Measurements from ENCODE around the gene CACNA1G.

Gene CACNA1G

GRCh38 chr17:50590946-50591737, 30.6 kb downstream of the CACNA1G start:
- Histone ChIP-seq H2BK12ac (ENCODE audit: low read length in 2 of 2) (no peak overlapping the region), H2BK15ac (ENCODE audit: low read depth, poor library complexity, severe bottlenecking) (no peak overlapping the region), H3K9ac (ENCODE audit: low read length) (no peak overlapping the region), H2BK5ac (ENCODE audit: low read depth, low read length, poor library complexity, severe bottlenecking) (no peak overlapping the region), H3K14ac (ENCODE audit: low read length in 2 of 2) (no peak overlapping the region), H3K4me2 (ENCODE audit: low read length, poor library complexity, severe bottlenecking) (no peak overlapping the region), H3K4me3 (ENCODE audit: insufficient read depth in 1 of 2, low read depth in 1 of 2, low read length in 2 of 2) (no peak overlapping the region), H3K9me3 (ENCODE audit: control insufficient read depth, low read length) (no peaks in the 10 kb centered on the region), H4K8ac (ENCODE audit: low read length) (no peak overlapping the region), H2AK5ac (ENCODE audit: low read length, severe bottlenecking) (no peak overlapping the region), H3K36me3 (ENCODE audit: control insufficient read depth in 1 of 2, insufficient read depth in 2 of 2, low read depth in 1 of 2, low read length in 2 of 2) (no peaks in the 10 kb centered on the region), H3K18ac (ENCODE audit: low read depth in 1 of 2, low read length in 2 of 2) (no peak overlapping the region), H4K91ac (ENCODE audit: low read length) (peak overlapping the region; percentile 53), H3K4me1 (ENCODE audit: control insufficient read depth, insufficient read depth, low read depth, low read length) (peaks cover 17% of the 10 kb centered on the region), H3K79me1 (replicated peaks; ENCODE audit: low read length, poor library complexity, severe bottlenecking) (no peaks in the 10 kb centered on the region), H3K23ac (ENCODE audit: low read length in 2 of 2) (no peak overlapping the region), H2AFZ (ENCODE audit: low read depth, low read length) (no peak overlapping the region), H3K27ac (ENCODE audit: low read length, poor library complexity, severe bottlenecking) (no peak overlapping the region), H3K4ac (ENCODE audit: low read depth in 1 of 2, low read length in 2 of 2) (no peak overlapping the region), H2BK120ac (ENCODE audit: low read depth, low read length) (no peak overlapping the region), H3K27me3 (ENCODE audit: control insufficient read depth in 1 of 2, insufficient read depth in 1 of 2, low read length in 2 of 2) (peaks cover 11 to 32% of the 10 kb centered on the region in 2 experiments)
- no peak for DNase-seq
- 95% methylated on average over 24 of the region's 24 CpGs for whole genome bisulfite sequencing

- no peak overlapping the region for H2BK12ac ChIP-seq (ENCODE audit: low read length in 2 of 2)
- no peak overlapping the region for H3K4me2 ChIP-seq (ENCODE audit: low read length, poor library complexity, severe bottlenecking)
- no peak overlapping the region for H3K27ac ChIP-seq (ENCODE audit: low read length, poor library complexity, severe bottlenecking)
Measured at GRCh38 chr17:50593321-50593720, 32.8 kb downstream of the CACNA1G start.

GRCh38 chr17:50594128-50594823, 33.8 kb downstream of the CACNA1G start:
- H4K91ac ChIP-seq (ENCODE audit: low read length) = no peak overlapping the region
- peak overlapping the region; percentile 54 for H2BK15ac ChIP-seq (ENCODE audit: low read depth, poor library complexity, severe bottlenecking)
- H2BK120ac ChIP-seq (ENCODE audit: low read depth, low read length) = no peak overlapping the region
- H3K9me3 ChIP-seq (ENCODE audit: control insufficient read depth, low read length) = no peaks in the 10 kb centered on the region
- H3K27ac ChIP-seq (ENCODE audit: low read length, poor library complexity, severe bottlenecking) = no peak overlapping the region
- H3K18ac ChIP-seq (ENCODE audit: low read depth in 1 of 2, low read length in 2 of 2) = no peak overlapping the region
- H3K79me1 ChIP-seq (replicated peaks; ENCODE audit: low read length, poor library complexity, severe bottlenecking) = no peaks in the 10 kb centered on the region
- no peak for DNase-seq
- H3K23ac ChIP-seq (ENCODE audit: low read length in 2 of 2) = no peak overlapping the region
- WGBS = 90% methylated on average over 11 of the region's 11 CpGs
- H3K27me3 ChIP-seq (ENCODE audit: control insufficient read depth in 1 of 2, insufficient read depth in 1 of 2, low read length in 2 of 2) = peaks cover 0 to 20% of the 10 kb centered on the region in 2 experiments
- no peak overlapping the region for H3K4me3 ChIP-seq (ENCODE audit: insufficient read depth in 1 of 2, low read depth in 1 of 2, low read length in 2 of 2)
- H3K4me2 ChIP-seq (ENCODE audit: low read length, poor library complexity, severe bottlenecking) = no peak overlapping the region
- H2BK5ac ChIP-seq (ENCODE audit: low read depth, low read length, poor library complexity, severe bottlenecking) = no peak overlapping the region
- H2AK5ac ChIP-seq (ENCODE audit: low read length, severe bottlenecking) = no peak overlapping the region
- H3K36me3 ChIP-seq (ENCODE audit: control insufficient read depth in 1 of 2, insufficient read depth in 2 of 2, low read depth in 1 of 2, low read length in 2 of 2) = no peaks in the 10 kb centered on the region
- no peak overlapping the region for H2BK12ac ChIP-seq (ENCODE audit: low read length in 2 of 2)
- no peak overlapping the region for H3K14ac ChIP-seq (ENCODE audit: low read length in 2 of 2)
- no peak overlapping the region for H3K4ac ChIP-seq (ENCODE audit: low read depth in 1 of 2, low read length in 2 of 2)
- peaks cover 9% of the 10 kb centered on the region for H3K4me1 ChIP-seq (ENCODE audit: control insufficient read depth, insufficient read depth, low read depth, low read length)
- no peak overlapping the region for H2AFZ ChIP-seq (ENCODE audit: low read depth, low read length)
- H3K9ac ChIP-seq (ENCODE audit: low read length) = no peak overlapping the region
- no peak overlapping the region for H4K8ac ChIP-seq (ENCODE audit: low read length)

More at GRCh38 chr17:50593321-50593720, 32.8 kb downstream of the CACNA1G start:
- H3K4me3 ChIP-seq (ENCODE audit: insufficient read depth in 1 of 2, low read depth in 1 of 2, low read length in 2 of 2) = no peak overlapping the region
- no peak overlapping the region for H2AK5ac ChIP-seq (ENCODE audit: low read length, severe bottlenecking)
- peaks cover 17% of the 10 kb centered on the region for H3K4me1 ChIP-seq (ENCODE audit: control insufficient read depth, insufficient read depth, low read depth, low read length)
- no peak overlapping the region for H3K9ac ChIP-seq (ENCODE audit: low read length)
- no peak overlapping the region for H2BK120ac ChIP-seq (ENCODE audit: low read depth, low read length)
- DNase-seq = peak; percentile 13
- no peak overlapping the region for H3K18ac ChIP-seq (ENCODE audit: low read depth in 1 of 2, low read length in 2 of 2)
- 42% methylated on average over 9 of the region's 10 CpGs for whole genome bisulfite sequencing
- no peak overlapping the region for H4K91ac ChIP-seq (ENCODE audit: low read length)
- H3K9me3 ChIP-seq (ENCODE audit: control insufficient read depth, low read length) = no peaks in the 10 kb centered on the region
- no peak overlapping the region for H4K8ac ChIP-seq (ENCODE audit: low read length)
- no peak overlapping the region for H3K4ac ChIP-seq (ENCODE audit: low read depth in 1 of 2, low read length in 2 of 2)
- H3K23ac ChIP-seq (ENCODE audit: low read length in 2 of 2) = no peak overlapping the region
- H3K36me3 ChIP-seq (ENCODE audit: control insufficient read depth in 1 of 2, insufficient read depth in 2 of 2, low read depth in 1 of 2, low read length in 2 of 2) = no peaks in the 10 kb centered on the region
- H2BK15ac ChIP-seq (ENCODE audit: low read depth, poor library complexity, severe bottlenecking) = no peak overlapping the region
- no peak overlapping the region for H2AFZ ChIP-seq (ENCODE audit: low read depth, low read length)
- peaks cover 0 to 20% of the 10 kb centered on the region in 2 experiments for H3K27me3 ChIP-seq (ENCODE audit: control insufficient read depth in 1 of 2, insufficient read depth in 1 of 2, low read length in 2 of 2)
- no peak overlapping the region for H3K14ac ChIP-seq (ENCODE audit: low read length in 2 of 2)
- H3K79me1 ChIP-seq (replicated peaks; ENCODE audit: low read length, poor library complexity, severe bottlenecking) = no peaks in the 10 kb centered on the region
- H2BK5ac ChIP-seq (ENCODE audit: low read depth, low read length, poor library complexity, severe bottlenecking) = no peak overlapping the region

- no peaks in the 10 kb centered on the region for H3K9me3 ChIP-seq (ENCODE audit: control insufficient read depth, low read length)
- H2AK5ac ChIP-seq (ENCODE audit: low read length, severe bottlenecking) = no peak overlapping the region
- no peak overlapping the region for H3K4me2 ChIP-seq (ENCODE audit: low read length, poor library complexity, severe bottlenecking)
- DNase-seq = no peak
- no peak overlapping the region for H2BK15ac ChIP-seq (ENCODE audit: low read depth, poor library complexity, severe bottlenecking)
- no peak overlapping the region for H3K14ac ChIP-seq (ENCODE audit: low read length in 2 of 2)
- H2BK12ac ChIP-seq (ENCODE audit: low read length in 2 of 2) = no peak overlapping the region
- no peak overlapping the region for H3K4me3 ChIP-seq (ENCODE audit: insufficient read depth in 1 of 2, low read depth in 1 of 2, low read length in 2 of 2)
- H3K36me3 ChIP-seq (ENCODE audit: control insufficient read depth in 1 of 2, insufficient read depth in 2 of 2, low read depth in 1 of 2, low read length in 2 of 2) = no peaks in the 10 kb centered on the region
- no peak overlapping the region for H2AFZ ChIP-seq (ENCODE audit: low read depth, low read length)
- no peak overlapping the region for H4K91ac ChIP-seq (ENCODE audit: low read length)
- peaks cover 0 to 20% of the 10 kb centered on the region in 2 experiments for H3K27me3 ChIP-seq (ENCODE audit: control insufficient read depth in 1 of 2, insufficient read depth in 1 of 2, low read length in 2 of 2)
- no peaks in the 10 kb centered on the region for H3K79me1 ChIP-seq (replicated peaks; ENCODE audit: low read length, poor library complexity, severe bottlenecking)
- no peak overlapping the region for H3K9ac ChIP-seq (ENCODE audit: low read length)
- H2BK120ac ChIP-seq (ENCODE audit: low read depth, low read length) = no peak overlapping the region
- 93% methylated on average over 21 of the region's 21 CpGs for WGBS
- H3K4ac ChIP-seq (ENCODE audit: low read depth in 1 of 2, low read length in 2 of 2) = no peak overlapping the region
- H3K4me1 ChIP-seq (ENCODE audit: control insufficient read depth, insufficient read depth, low read depth, low read length) = peaks cover 3% of the 10 kb centered on the region
- no peak overlapping the region for H3K18ac ChIP-seq (ENCODE audit: low read depth in 1 of 2, low read length in 2 of 2)
- H3K27ac ChIP-seq (ENCODE audit: low read length, poor library complexity, severe bottlenecking) = no peak overlapping the region
- H2BK5ac ChIP-seq (ENCODE audit: low read depth, low read length, poor library complexity, severe bottlenecking) = no peak overlapping the region
- no peak overlapping the region for H3K23ac ChIP-seq (ENCODE audit: low read length in 2 of 2)
- H4K8ac ChIP-seq (ENCODE audit: low read length) = no peak overlapping the region
Measured at GRCh38 chr17:50594892-50595291, 34.4 kb downstream of the CACNA1G start.
